ENCODE data around the gene LYPD6B.

The LYPD6B gene

DNA sequence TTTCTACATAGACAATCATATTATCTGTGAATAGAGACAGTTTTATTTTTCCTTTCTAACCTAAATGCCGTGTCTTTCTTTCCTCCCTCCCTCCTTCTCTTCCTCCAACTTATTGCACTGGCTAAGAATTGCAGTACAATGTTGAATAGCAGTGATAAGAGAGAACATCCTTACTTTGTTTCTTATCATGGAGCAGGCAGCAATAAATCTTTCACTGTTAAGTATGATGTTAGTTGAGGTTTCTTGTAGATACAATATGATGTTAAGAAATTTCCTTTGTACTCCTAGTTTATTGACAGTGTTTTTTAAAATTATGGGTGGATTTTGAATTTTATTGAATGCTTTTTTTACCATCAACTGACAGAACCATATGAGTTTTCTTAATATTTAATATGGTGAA, 6.0 kb downstream of the LYPD6B start:
- no peak overlapping the region for H2BK120ac ChIP-seq (ENCODE audit: low read depth, low read length)
- no peak overlapping the region for H2BK5ac ChIP-seq (ENCODE audit: low read length)
- no peaks in the 10 kb centered on the region for H3K79me1 ChIP-seq (ENCODE audit: low read length)
- no peak overlapping the region for H4K5ac ChIP-seq (ENCODE audit: low read length)
- H3K4me2 ChIP-seq (ENCODE audit: low read length), result no peak overlapping the region
- no peak overlapping the region for H3K56ac ChIP-seq (ENCODE audit: low read length)
- H3K27me3 ChIP-seq (ENCODE audit: insufficient read depth, low read length, poor library complexity), result no peaks in the 10 kb centered on the region
- H3K4me3 ChIP-seq (ENCODE audit: low read length), result no peak overlapping the region
- no peak overlapping the region for H3K9ac ChIP-seq (ENCODE audit: low read length)
- WGBS (ENCODE audit: extremely low coverage, insufficient coverage, low lambda C conversion rate), result no CpG with 5 or more reads among the region's 1 CpG
- H3K79me2 ChIP-seq (ENCODE audit: control insufficient read depth, insufficient read depth, low read length), result no peaks in the 10 kb centered on the region
- H4K8ac ChIP-seq (ENCODE audit: low read depth, low read length), result no peak overlapping the region
- no peak overlapping the region for H3K18ac ChIP-seq (ENCODE audit: low read length)
- no peak overlapping the region for H2BK15ac ChIP-seq (replicated peaks; ENCODE audit: low read depth)
- H2AK5ac ChIP-seq (ENCODE audit: low read length), result no peak overlapping the region
- no peak overlapping the region for H3K23ac ChIP-seq (ENCODE audit: low read length)
- H3K4ac ChIP-seq (ENCODE audit: low read depth, low read length), result no peak overlapping the region
- no peaks in the 10 kb centered on the region for H3K4me1 ChIP-seq (ENCODE audit: control insufficient read depth, low read depth, low read length)
- no peak overlapping the region for H3K27ac ChIP-seq (ENCODE audit: low read depth, low read length)
- no peaks in the 10 kb centered on the region for H3K36me3 ChIP-seq (ENCODE audit: control insufficient read depth, insufficient read depth, low read length)
- no peak for DNase-seq

GRCh38 chr2:149047118-149047517, 8.6 kb downstream of the LYPD6B start:
- no peak overlapping the region for H2BK15ac ChIP-seq (replicated peaks; ENCODE audit: low read depth)
- H3K27ac ChIP-seq (ENCODE audit: low read depth, low read length), result no peak overlapping the region
- no peak overlapping the region for H3K9ac ChIP-seq (ENCODE audit: low read length)
- H4K5ac ChIP-seq (ENCODE audit: low read length), result no peak overlapping the region
- no CpG with 5 or more reads among the region's 2 CpGs for WGBS (ENCODE audit: extremely low coverage, insufficient coverage, low lambda C conversion rate)
- H3K18ac ChIP-seq (ENCODE audit: low read length), result no peak overlapping the region
- no peak overlapping the region for H2BK120ac ChIP-seq (ENCODE audit: low read depth, low read length)
- H2BK5ac ChIP-seq (ENCODE audit: low read length), result no peak overlapping the region
- no peak overlapping the region for H3K23ac ChIP-seq (ENCODE audit: low read length)
- H3K36me3 ChIP-seq (ENCODE audit: control insufficient read depth, insufficient read depth, low read length), result no peaks in the 10 kb centered on the region
- H3K4ac ChIP-seq (ENCODE audit: low read depth, low read length), result no peak overlapping the region
- DNase-seq, result no peak
- H3K79me1 ChIP-seq (ENCODE audit: low read length), result no peaks in the 10 kb centered on the region
- H3K56ac ChIP-seq (ENCODE audit: low read length), result no peak overlapping the region
- H2AK5ac ChIP-seq (ENCODE audit: low read length), result no peak overlapping the region
- H3K4me1 ChIP-seq (ENCODE audit: control insufficient read depth, low read depth, low read length), result no peaks in the 10 kb centered on the region
- no peaks in the 10 kb centered on the region for H3K27me3 ChIP-seq (ENCODE audit: insufficient read depth, low read length, poor library complexity)
- H3K4me3 ChIP-seq (ENCODE audit: low read length), result no peak overlapping the region
- H3K4me2 ChIP-seq (ENCODE audit: low read length), result no peak overlapping the region
- no peak overlapping the region for H4K8ac ChIP-seq (ENCODE audit: low read depth, low read length)
- H3K79me2 ChIP-seq (ENCODE audit: control insufficient read depth, insufficient read depth, low read length), result no peaks in the 10 kb centered on the region

GRCh38 chr2:149049142-149049541, 10.6 kb downstream of the LYPD6B start:
- Histone ChIP-seq H3K27ac (ENCODE audit: low read depth, low read length) (no peak overlapping the region), H3K27me3 (ENCODE audit: insufficient read depth, low read length, poor library complexity) (no peaks in the 10 kb centered on the region), H3K79me1 (ENCODE audit: low read length) (no peaks in the 10 kb centered on the region), H3K18ac (ENCODE audit: low read length) (no peak overlapping the region), H3K56ac (ENCODE audit: low read length) (no peak overlapping the region), H3K4me2 (ENCODE audit: low read length) (no peak overlapping the region), H3K9ac (ENCODE audit: low read length) (no peak overlapping the region), H2AK5ac (ENCODE audit: low read length) (no peak overlapping the region), H3K4ac (ENCODE audit: low read depth, low read length) (no peak overlapping the region), H2BK120ac (ENCODE audit: low read depth, low read length) (no peak overlapping the region), H3K23ac (ENCODE audit: low read length) (no peak overlapping the region), H2BK5ac (ENCODE audit: low read length) (no peak overlapping the region), H3K4me1 (ENCODE audit: control insufficient read depth, low read depth, low read length) (no peaks in the 10 kb centered on the region), H4K8ac (ENCODE audit: low read depth, low read length) (no peak overlapping the region), H4K5ac (ENCODE audit: low read length) (no peak overlapping the region), H3K79me2 (ENCODE audit: control insufficient read depth, insufficient read depth, low read length) (no peaks in the 10 kb centered on the region), H3K36me3 (ENCODE audit: control insufficient read depth, insufficient read depth, low read length) (no peaks in the 10 kb centered on the region), H2BK15ac (replicated peaks; ENCODE audit: low read depth) (no peak overlapping the region), H3K4me3 (ENCODE audit: low read length) (no peak overlapping the region)
- WGBS (ENCODE audit: extremely low coverage, insufficient coverage, low lambda C conversion rate), result no CpG with 5 or more reads among the region's 2 CpGs
- DNase-seq, result no peak

- Histone ChIP-seq H3K79me2 (ENCODE audit: control insufficient read depth, insufficient read depth, low read length) (no peaks in the 10 kb centered on the region), H4K8ac (ENCODE audit: low read depth, low read length) (no peak overlapping the region), H3K18ac (ENCODE audit: low read length) (no peak overlapping the region), H3K79me1 (ENCODE audit: low read length) (no peaks in the 10 kb centered on the region), H2BK5ac (ENCODE audit: low read length) (no peak overlapping the region), H4K5ac (ENCODE audit: low read length) (no peak overlapping the region), H3K9ac (ENCODE audit: low read length) (no peak overlapping the region), H3K56ac (ENCODE audit: low read length) (no peak overlapping the region), H3K4ac (ENCODE audit: low read depth, low read length) (no peak overlapping the region), H3K27ac (ENCODE audit: low read depth, low read length) (no peak overlapping the region), H3K4me3 (ENCODE audit: low read length) (no peak overlapping the region), H2BK15ac (replicated peaks; ENCODE audit: low read depth) (no peak overlapping the region), H2BK120ac (ENCODE audit: low read depth, low read length) (no peak overlapping the region), H3K23ac (ENCODE audit: low read length) (no peak overlapping the region), H3K27me3 (ENCODE audit: insufficient read depth, low read length, poor library complexity) (no peaks in the 10 kb centered on the region), H2AK5ac (ENCODE audit: low read length) (no peak overlapping the region), H3K4me1 (ENCODE audit: control insufficient read depth, low read depth, low read length) (no peaks in the 10 kb centered on the region), H3K36me3 (ENCODE audit: control insufficient read depth, insufficient read depth, low read length) (no peaks in the 10 kb centered on the region), H3K4me2 (ENCODE audit: low read length) (no peak overlapping the region)
- DNase-seq, result no peak
- WGBS (ENCODE audit: extremely low coverage, insufficient coverage, low lambda C conversion rate), result no CpG with 5 or more reads among the region's 6 CpGs
Measured at GRCh38 chr2:149050188-149050587, 11.7 kb downstream of the LYPD6B start.

GRCh38 chr2:149055751-149056150, 17.3 kb downstream of the LYPD6B start:
- H3K79me1 ChIP-seq (ENCODE audit: low read length), result no peaks in the 10 kb centered on the region
- no peak overlapping the region for H4K8ac ChIP-seq (ENCODE audit: low read depth, low read length)
- H3K4me1 ChIP-seq (ENCODE audit: control insufficient read depth, low read depth, low read length), result no peaks in the 10 kb centered on the region
- no peak overlapping the region for H2BK5ac ChIP-seq (ENCODE audit: low read length)
- H2BK120ac ChIP-seq (ENCODE audit: low read depth, low read length), result no peak overlapping the region
- peak overlapping the region; percentile 62 for H2BK15ac ChIP-seq (replicated peaks; ENCODE audit: low read depth)
- H2AK5ac ChIP-seq (ENCODE audit: low read length), result no peak overlapping the region
- H3K23ac ChIP-seq (ENCODE audit: low read length), result no peak overlapping the region
- H3K27ac ChIP-seq (ENCODE audit: low read depth, low read length), result no peak overlapping the region
- DNase-seq, result no peak
- H4K5ac ChIP-seq (ENCODE audit: low read length), result no peak overlapping the region
- no peak overlapping the region for H3K18ac ChIP-seq (ENCODE audit: low read length)
- H3K27me3 ChIP-seq (ENCODE audit: insufficient read depth, low read length, poor library complexity), result no peaks in the 10 kb centered on the region
- no peak overlapping the region for H3K4me2 ChIP-seq (ENCODE audit: low read length)
- no CpG with 5 or more reads among the region's 1 CpG for WGBS (ENCODE audit: extremely low coverage, insufficient coverage, low lambda C conversion rate)
- no peak overlapping the region for H3K4ac ChIP-seq (ENCODE audit: low read depth, low read length)
- no peaks in the 10 kb centered on the region for H3K36me3 ChIP-seq (ENCODE audit: control insufficient read depth, insufficient read depth, low read length)
- no peak overlapping the region for H3K56ac ChIP-seq (ENCODE audit: low read length)
- H3K4me3 ChIP-seq (ENCODE audit: low read length), result no peak overlapping the region
- H3K9ac ChIP-seq (ENCODE audit: low read length), result no peak overlapping the region
- H3K79me2 ChIP-seq (ENCODE audit: control insufficient read depth, insufficient read depth, low read length), result no peaks in the 10 kb centered on the region

DNA sequence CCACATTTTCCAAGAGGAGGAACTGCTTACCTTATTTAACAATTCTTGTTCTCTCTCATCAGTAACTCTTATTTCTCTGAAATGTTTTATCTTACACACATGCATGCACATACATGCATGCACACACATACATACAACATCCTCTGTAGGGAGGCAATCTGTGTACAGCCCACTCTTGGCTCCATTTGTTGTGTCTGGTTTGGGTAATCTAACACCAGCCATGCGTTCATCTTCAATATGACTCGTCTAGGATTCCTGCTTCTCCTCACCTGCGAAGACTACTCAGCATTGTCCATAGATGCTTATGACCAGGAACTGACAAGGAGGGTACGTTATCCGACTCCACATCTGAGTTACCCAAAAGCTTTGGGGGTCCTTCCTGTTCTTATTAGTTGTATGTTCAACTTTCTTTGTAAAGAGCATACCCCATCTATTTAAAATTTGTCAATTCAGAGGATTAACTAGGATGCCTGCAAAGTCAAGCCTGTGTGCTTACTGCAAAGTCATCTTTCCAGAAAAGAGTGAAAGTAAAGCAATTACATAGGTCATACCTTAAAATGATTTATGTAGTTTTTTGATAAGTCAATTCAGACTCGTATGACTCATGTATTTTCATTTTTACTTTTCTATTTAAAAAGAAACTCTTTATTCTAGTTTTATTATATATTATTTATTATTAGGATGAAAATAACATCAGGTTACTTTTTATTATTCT, 18.2 kb downstream of the LYPD6B start:
- no peak overlapping the region for H3K4me2 ChIP-seq (ENCODE audit: low read length)
- H2BK5ac ChIP-seq (ENCODE audit: low read length), result no peak overlapping the region
- H3K27me3 ChIP-seq (ENCODE audit: insufficient read depth, low read length, poor library complexity), result no peaks in the 10 kb centered on the region
- H2BK15ac ChIP-seq (replicated peaks; ENCODE audit: low read depth), result no peak overlapping the region
- no peak overlapping the region for H3K23ac ChIP-seq (ENCODE audit: low read length)
- H4K8ac ChIP-seq (ENCODE audit: low read depth, low read length), result no peak overlapping the region
- no peaks in the 10 kb centered on the region for H3K79me2 ChIP-seq (ENCODE audit: control insufficient read depth, insufficient read depth, low read length)
- no CpG with 5 or more reads among the region's 6 CpGs for WGBS (ENCODE audit: extremely low coverage, insufficient coverage, low lambda C conversion rate)
- H3K56ac ChIP-seq (ENCODE audit: low read length), result no peak overlapping the region
- H3K27ac ChIP-seq (ENCODE audit: low read depth, low read length), result no peak overlapping the region
- no peak overlapping the region for H3K9ac ChIP-seq (ENCODE audit: low read length)
- H3K4me1 ChIP-seq (ENCODE audit: control insufficient read depth, low read depth, low read length), result no peaks in the 10 kb centered on the region
- DNase-seq, result no peak
- H3K79me1 ChIP-seq (ENCODE audit: low read length), result no peaks in the 10 kb centered on the region
- H2BK120ac ChIP-seq (ENCODE audit: low read depth, low read length), result no peak overlapping the region
- H2AK5ac ChIP-seq (ENCODE audit: low read length), result no peak overlapping the region
- H3K4me3 ChIP-seq (ENCODE audit: low read length), result no peak overlapping the region
- no peak overlapping the region for H3K4ac ChIP-seq (ENCODE audit: low read depth, low read length)
- no peak overlapping the region for H4K5ac ChIP-seq (ENCODE audit: low read length)
- H3K18ac ChIP-seq (ENCODE audit: low read length), result no peak overlapping the region
- H3K36me3 ChIP-seq (ENCODE audit: control insufficient read depth, insufficient read depth, low read length), result no peaks in the 10 kb centered on the region
